Measurements from ENCODE around the gene C11orf24. TPM values are rescaled to one million over a fixed set of nuclear protein-coding genes. Genes with fewer than 3 reads are reported as not detected.

Gene C11orf24
- total RNA-seq, 6 experiments from 2014 or later: 39.4 to 70.9 (median 62.4) TPM

DNA sequence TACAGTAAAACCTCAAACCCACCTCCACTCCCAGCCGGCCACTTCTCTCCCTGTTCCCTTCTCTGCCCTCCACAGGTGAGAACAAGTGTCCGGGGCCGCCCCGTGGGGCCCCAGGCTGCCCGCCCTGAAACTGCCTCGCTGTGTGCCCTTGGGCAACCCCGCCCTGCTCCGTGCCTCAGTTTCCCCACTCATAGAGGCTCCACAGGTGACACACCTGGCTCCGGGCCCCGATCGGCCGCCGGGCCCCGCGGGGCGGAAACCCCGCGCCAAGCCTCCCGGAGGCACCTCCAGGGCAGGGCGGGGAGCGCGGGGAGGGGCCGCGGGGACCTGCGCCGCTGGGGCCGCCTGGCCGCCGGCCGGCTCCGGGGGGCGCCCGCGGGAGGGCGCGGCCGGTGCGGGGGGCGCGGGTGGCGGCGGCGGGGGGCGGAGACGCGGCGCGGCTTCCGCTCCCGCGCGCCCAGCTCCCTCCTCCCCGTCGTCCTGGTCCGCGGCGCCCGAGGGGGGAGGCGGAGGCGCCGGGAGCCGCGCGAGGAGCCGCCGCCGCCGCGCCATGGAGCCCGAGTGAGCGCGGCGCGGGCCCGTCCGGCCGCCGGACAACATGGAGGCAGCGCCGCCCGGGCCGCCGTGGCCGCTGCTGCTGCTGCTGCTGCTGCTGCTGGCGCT is 40.5 kb upstream of the C11orf24 start, which contains the start of gene LRP5:
Gene LRP5, plus strand, starts transcription at position 475 of the 663 bp plus-strand sequence. Its CDS starts 124 bp downstream, at position 599.
- Histone ChIP-seq H3K36me3 (no peaks in the 10 kb centered on the region), H3K27ac (peak within 1 kb of the TSS; percentile 93 to 95 (median 94)), H3K27me3 (no peaks in the 10 kb centered on the region), H3K4me3 (peak within 1 kb of the TSS; percentile 67 to 75 (median 74)), H3K9me3 (no peaks in the 10 kb centered on the region), H3K4me1 (peaks cover 0 to 25% (median 14%) of the 10 kb centered on the region in 4 donors)
- ATAC-seq (peak in 3 of 4 donors; percentile 8 to 15 (median 12)), DNase-seq (peak in 2 of 3 donors; percentile 55 to 58)
- intact Hi-C loops (cut with DNase I): loop anchor here in 1 of 2 donors (10.0 kb wide), 1 partner anchor 73 kb away; no protein-coding TSS in a partner anchor
- 13% methylated on average over 4 of the region's 85 CpGs for WGBS (ENCODE audit: insufficient coverage, low coverage, low lambda C conversion rate, missing lambda C conversion rate)
- TF ChIP-seq, protein P1, sequence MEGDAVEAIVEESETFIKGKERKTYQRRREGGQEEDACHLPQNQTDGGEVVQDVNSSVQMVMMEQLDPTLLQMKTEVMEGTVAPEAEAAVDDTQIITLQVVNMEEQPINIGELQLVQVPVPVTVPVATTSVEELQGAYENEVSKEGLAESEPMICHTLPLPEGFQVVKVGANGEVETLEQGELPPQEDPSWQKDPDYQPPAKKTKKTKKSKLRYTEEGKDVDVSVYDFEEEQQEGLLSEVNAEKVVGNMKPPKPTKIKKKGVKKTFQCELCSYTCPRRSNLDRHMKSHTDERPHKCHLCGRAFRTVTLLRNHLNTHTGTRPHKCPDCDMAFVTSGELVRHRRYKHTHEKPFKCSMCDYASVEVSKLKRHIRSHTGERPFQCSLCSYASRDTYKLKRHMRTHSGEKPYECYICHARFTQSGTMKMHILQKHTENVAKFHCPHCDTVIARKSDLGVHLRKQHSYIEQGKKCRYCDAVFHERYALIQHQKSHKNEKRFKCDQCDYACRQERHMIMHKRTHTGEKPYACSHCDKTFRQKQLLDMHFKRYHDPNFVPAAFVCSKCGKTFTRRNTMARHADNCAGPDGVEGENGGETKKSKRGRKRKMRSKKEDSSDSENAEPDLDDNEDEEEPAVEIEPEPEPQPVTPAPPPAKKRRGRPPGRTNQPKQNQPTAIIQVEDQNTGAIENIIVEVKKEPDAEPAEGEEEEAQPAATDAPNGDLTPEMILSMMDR (IDR thresholded peaks at IDR 0.05): no peak
- TF ChIP-seq POLR2A (IDR thresholded peaks at IDR 0.05): peak; percentile 56

DNA sequence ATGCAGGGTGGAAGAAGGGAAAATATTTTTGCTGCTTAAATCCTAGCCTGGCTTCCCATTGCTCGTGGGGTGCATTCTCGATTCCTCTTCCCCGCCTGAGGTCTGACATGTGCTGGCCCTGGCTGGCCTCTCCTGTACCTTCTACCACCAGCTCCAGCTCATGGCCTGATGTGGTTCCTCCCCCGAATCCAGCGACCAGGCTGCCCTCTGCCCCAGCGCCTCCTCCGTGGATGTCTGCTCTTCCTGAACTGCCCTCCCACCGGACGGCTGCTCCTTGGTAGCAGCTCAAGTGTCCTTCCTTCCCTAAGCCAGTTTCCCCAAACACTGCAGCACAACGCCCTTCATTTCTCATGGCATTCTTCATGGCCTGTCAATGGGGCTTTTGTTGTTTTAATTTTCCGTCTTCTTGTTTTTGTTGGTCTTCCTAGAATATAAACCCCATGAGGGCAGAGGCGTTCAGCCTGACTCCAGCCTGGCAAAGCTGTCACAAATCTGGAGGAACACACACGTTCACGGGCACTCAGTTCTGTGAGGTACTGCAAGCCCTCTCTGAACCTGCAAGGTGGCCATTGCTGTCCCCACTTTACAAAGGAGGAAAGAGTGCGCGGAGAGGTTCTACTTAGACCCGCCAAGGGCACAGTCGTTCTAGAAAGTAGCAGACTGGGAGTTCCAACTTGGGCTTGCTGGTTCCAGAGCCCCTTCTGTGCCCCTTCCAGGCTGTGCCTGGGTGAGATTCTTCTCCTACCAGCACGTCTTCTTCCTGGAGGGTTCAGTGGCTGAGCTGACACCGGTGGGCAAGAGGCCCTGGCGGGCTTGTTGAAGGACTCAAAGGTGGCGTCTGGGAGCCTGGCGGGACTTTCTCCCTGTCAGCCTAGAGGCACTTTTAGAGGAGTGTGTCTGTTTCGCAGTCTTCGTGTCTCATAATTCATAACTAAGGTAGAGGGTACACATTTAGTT is 39.7 kb upstream of the C11orf24 start:
- H3K4me3 ChIP-seq: peak overlapping the region in 1 of 3 donors; percentile 74
- no peak for DNase-seq
- H3K36me3 ChIP-seq: no peaks in the 10 kb centered on the region
- no peak for TF ChIP-seq POLR2A (IDR thresholded peaks at IDR 0.05)
- TF ChIP-seq, protein P1 (IDR thresholded peaks at IDR 0.05): no peak
- no peaks in the 10 kb centered on the region for H3K27me3 ChIP-seq
- peaks cover 0 to 17% (median 10%) of the 10 kb centered on the region in 4 donors for H3K4me1 ChIP-seq
- intact Hi-C loops (cut with DNase I): loop anchor here in 1 of 2 donors (10.0 kb wide), 1 partner anchor 73 kb away; no protein-coding TSS in a partner anchor
- ATAC-seq: no peak
- H3K27ac ChIP-seq: peak overlapping the region in 1 of 3 donors; percentile 95
- H3K9me3 ChIP-seq: no peaks in the 10 kb centered on the region
- 63% methylated on average over 19 of the region's 25 CpGs for WGBS (ENCODE audit: insufficient coverage, low coverage, low lambda C conversion rate, missing lambda C conversion rate)

- Histone ChIP-seq H3K36me3 (no peaks in the 10 kb centered on the region), H3K4me1 (peaks cover 0 to 3% (median 0%) of the 10 kb centered on the region in 4 donors), H3K27ac (no peak overlapping the region), H3K4me3 (no peak overlapping the region), H3K9me3 (no peaks in the 10 kb centered on the region), H3K27me3 (no peaks in the 10 kb centered on the region)
- no peak for ATAC-seq
- 88% methylated on average over 2 of the region's 2 CpGs for WGBS (ENCODE audit: insufficient coverage, low coverage, low lambda C conversion rate, missing lambda C conversion rate)
- DNase-seq: no peak
- TF ChIP-seq, protein P1 (IDR thresholded peaks at IDR 0.05): no peak
- TF ChIP-seq POLR2A (IDR thresholded peaks at IDR 0.05): no peak
- intact Hi-C loops (cut with DNase I): loop anchor here (10.0 kb wide), 1 partner anchor 75 kb away; no protein-coding TSS in a partner anchor
These were observed 37.9 kb upstream of the C11orf24 start for GRCh38 chr11:68309621-68310185.

DNA sequence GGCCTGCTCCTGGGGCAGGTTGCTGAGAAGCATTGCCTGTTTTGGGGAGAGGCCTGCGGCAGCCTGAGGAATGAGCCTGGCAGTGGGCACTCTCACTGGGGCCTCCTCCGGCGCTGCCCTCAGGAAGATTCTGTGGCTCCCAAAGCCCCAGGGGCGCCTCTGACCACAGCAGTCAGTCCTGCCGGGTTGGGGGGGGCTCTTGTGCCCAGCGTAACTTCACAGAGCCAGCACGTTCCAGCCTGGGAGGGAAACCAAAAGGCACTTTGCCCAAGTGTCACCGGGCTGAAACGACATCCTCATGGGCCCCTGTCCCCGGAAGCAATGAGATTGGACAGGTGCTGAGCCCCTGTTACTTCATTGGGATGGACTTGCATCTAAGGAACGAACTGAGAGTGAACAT is 36.3 kb upstream of the C11orf24 start:
- DNase-seq: peak in 1 of 3 donors; percentile 51
- H3K9me3 ChIP-seq: no peaks in the 10 kb centered on the region

More for the DNA sequence above, 36.3 kb upstream of the C11orf24 start:
- TF ChIP-seq, protein P1 (IDR thresholded peaks at IDR 0.05): no peak
- TF ChIP-seq POLR2A (IDR thresholded peaks at IDR 0.05): no peak
- no peaks in the 10 kb centered on the region for H3K27me3 ChIP-seq
- H3K36me3 ChIP-seq: no peaks in the 10 kb centered on the region
- 75% methylated on average over 5 of the region's 11 CpGs for WGBS (ENCODE audit: insufficient coverage, low coverage, low lambda C conversion rate, missing lambda C conversion rate)
- intact Hi-C loops (cut with DNase I): loop anchor here in 1 of 2 donors (10.0 kb wide), 1 partner anchor 77 kb away; no protein-coding TSS in a partner anchor
- H3K27ac ChIP-seq: no peak overlapping the region
- peaks cover 0 to 5% (median 0%) of the 10 kb centered on the region in 4 donors for H3K4me1 ChIP-seq
- ATAC-seq: no peak
- H3K4me3 ChIP-seq: no peak overlapping the region

Measured in right lobe of liver (tissue), 6 donors.